GM18868 (cell line): ENCODE measurements around the gene CHRND.
"Not testable (repeated sequence)": the region's sequence is repeated elsewhere in the genome, so short reads cannot be mapped to it uniquely, and the experiment has no call there.

Experiments used
- ATAC-seq: cut with Tn5 transposase; IDR thresholded peaks from one replicate; pipeline ENCODE4 v1.9.1; 2021; ENCODE audit warnings: mild to moderate bottlenecking, moderate library complexity; ENCODE audit not compliant: unreplicated experiment

Gene CHRND

GRCh38 chr2:232570481-232570880 is 44.5 kb downstream of the CHRND start:
- ATAC-seq = not testable (repeated sequence)

DNA sequence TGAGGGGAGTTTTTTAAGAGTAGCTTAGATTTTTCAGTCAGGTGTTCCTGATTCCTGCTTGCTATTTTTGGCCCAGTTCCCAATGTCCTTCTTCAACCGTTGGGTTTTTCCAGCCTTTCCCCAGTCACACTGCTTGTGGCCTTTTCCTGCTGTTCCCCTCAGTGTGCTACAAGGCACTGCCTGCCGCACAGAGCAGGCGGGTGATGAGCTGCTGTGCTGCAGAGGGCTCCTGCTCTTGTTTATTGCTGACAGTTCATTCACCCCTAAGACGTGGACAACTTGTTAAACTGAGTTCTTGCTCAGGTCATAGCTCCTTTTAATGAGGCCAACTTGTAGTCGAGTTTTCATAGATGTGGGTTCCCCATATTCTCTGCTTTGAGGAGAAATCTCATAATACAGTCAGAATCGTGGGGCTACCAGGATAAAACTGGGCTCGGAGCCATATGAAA is 45.1 kb downstream of the CHRND start:
- ATAC-seq = no peak

GRCh38 chr2:232573042-232573441 is 47.1 kb downstream of the CHRND start:
- no peak for ATAC-seq

GRCh38 chr2:232573771-232574435 is 47.9 kb downstream of the CHRND start:
- ATAC-seq = no peak

- no peak for ATAC-seq
Observed at GRCh38 chr2:232574674-232575403, 48.9 kb downstream of the CHRND start.

- ATAC-seq = no peak
Observed at GRCh38 chr2:232575404-232575746, 49.4 kb downstream of the CHRND start.

DNA sequence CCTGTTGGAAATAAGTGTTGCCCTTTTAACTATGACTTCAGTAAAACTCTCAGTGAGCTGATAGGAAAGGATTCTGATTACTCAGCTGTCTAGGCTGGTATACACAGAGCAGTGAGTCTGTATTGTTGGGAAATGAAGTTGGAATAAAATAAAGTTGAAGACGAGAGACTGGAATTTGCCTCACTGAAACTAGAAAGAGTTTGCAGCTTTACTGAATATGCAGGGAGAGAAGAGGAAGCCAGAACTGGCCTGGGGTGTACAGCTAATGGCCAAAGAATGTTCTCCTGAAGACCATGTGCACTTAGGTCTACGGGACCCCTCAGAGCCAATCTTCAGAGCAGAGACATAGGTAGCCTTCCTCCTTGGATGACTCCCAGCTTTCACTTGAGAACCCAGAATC is 51.0 kb downstream of the CHRND start:
- ATAC-seq = no peak

- no peak for ATAC-seq
Observed at GRCh38 chr2:232577841-232578240, 51.9 kb downstream of the CHRND start.

- no peak for ATAC-seq
Observed at GRCh38 chr2:232578626-232579025, 52.7 kb downstream of the CHRND start.

DNA sequence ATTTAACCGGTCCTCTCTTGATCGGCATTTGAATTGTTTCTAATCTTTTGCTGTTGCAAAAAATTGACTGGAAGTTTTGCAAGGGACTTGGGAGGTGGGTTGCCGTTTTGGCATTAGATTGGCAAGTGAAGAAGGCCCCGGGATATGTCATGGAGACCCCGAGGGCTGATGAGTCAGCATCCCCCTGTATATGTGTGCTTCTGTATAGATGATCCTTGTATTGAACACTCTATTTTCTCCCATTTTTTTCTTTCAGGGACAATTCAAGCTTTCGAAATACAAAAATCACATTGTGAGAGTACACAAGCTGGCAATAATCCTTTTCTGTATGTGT is 54.7 kb downstream of the CHRND start:
- ATAC-seq = no peak

DNA sequence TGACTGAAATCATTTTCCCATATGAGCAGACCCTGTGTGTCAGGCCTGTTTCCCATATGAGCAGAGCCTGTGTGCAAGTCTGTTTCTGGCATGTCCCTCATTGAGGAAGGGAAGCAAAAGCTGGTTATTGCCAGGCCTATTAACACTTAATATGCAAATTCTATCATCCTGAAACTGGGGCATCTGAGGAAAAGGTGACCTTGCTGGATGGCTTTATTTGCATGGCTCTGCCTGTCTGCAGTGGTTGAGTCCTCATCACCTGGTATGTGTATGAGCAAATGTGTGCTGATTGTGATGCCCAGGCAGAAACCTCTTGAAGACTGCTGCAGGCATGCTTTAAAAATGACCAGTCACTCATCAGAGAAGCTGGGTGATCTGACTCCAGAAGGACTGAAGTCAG is 55.8 kb downstream of the CHRND start:
- no peak for ATAC-seq

- ATAC-seq = no peak
Observed at GRCh38 chr2:232584238-232584637, 58.3 kb downstream of the CHRND start.
